Upper lobe of right lung (tissue), 1 donor: Measurements from ENCODE around the gene ZFP36L2. TPM values are rescaled to one million over a fixed set of nuclear protein-coding genes. Genes with fewer than 3 reads are reported as not detected.

Source experiments
- ATAC-seq: fragments of 200-7000 bp; cut with Tn5 transposase; one replicate; pipeline ENCODE4 v1.9.1; 2020; ENCODE audit warnings: mild to moderate bottlenecking, moderate library complexity
- DNase-seq: peaks from one replicate; pipeline ENCODE4 v3.0.0-alpha.2; 2020
- H3K27ac ChIP-seq: fragments of 200-600 bp; one replicate; pipeline ENCODE4 v1.8.0; 2022
- H3K27me3 ChIP-seq: fragments of 200-600 bp; one replicate; pipeline ENCODE4 v1.8.0; 2022; ENCODE audit warnings: mild to moderate bottlenecking
- H3K36me3 ChIP-seq: fragments of 200-600 bp; one replicate; pipeline ENCODE4 v1.8.0; 2022
- H3K4me1 ChIP-seq: fragments of 200-600 bp; one replicate; pipeline ENCODE4 v1.8.0; 2022
- H3K4me3 ChIP-seq: fragments of 200-600 bp; one replicate; pipeline ENCODE4 v1.8.0; 2022; ENCODE audit warnings: mild to moderate bottlenecking
- H3K9me3 ChIP-seq: fragments of 200-600 bp; one replicate; pipeline ENCODE4 v1.8.0; 2022
- intact Hi-C: fragments of 100-400 bp; cut with DNase I; formaldehyde crosslinking; loops from one replicate; pipeline ENCODE4 v1.11.0; 2022
- total RNA-seq: library from RNA; stranded (reverse); fragmentation: NEBNext Ultra II Directional; extraction: Animal tissue kit (Norgen Biotek cat#: 25700); gene quantifications from one replicate; pipeline ENCODE4 v1.2.1, GENCODE V29; 2021
- TF ChIP-seq, protein P1 (sequence below): fragments of 200-600 bp; IDR thresholded peaks from one replicate; pipeline ENCODE4 v1.8.0; 2022; ENCODE audit warnings: antibody characterized with exemption
- donor health status: DM: no; HTN: yes; CAD: no; lungs with severe emphysema.

The ZFP36L2 gene
- total RNA-seq, 1 donor from 2014 or later: 139 TPM

DNA sequence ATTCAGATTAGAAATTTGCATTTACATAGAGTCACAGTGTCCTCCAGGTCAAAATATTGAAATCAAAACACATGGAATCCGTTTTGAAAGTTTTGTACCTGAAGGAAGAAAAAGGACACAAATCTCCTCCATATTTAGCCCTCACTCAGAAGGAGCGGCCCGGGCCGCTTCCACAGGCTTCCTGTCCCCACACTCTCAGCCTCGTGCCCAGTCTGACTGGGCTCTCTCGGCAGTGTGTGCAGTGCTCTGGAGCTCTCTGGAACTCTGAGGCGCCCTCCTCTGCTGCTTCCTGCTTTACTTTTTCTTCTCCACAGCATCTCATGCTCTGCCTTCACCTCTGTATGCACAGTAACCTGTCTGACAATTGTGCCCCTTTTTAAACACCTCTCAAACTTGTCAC lies 22.2 kb upstream of the ZFP36L2 start:
- Histone ChIP-seq H3K9me3 (no peaks in the 10 kb centered on the region), H3K27ac (no peak overlapping the region), H3K4me3 (no peak overlapping the region), H3K36me3 (no peaks in the 10 kb centered on the region), H3K27me3 (no peaks in the 10 kb centered on the region), H3K4me1 (peaks cover 7% of the 10 kb centered on the region)
- TF ChIP-seq, protein P1, sequence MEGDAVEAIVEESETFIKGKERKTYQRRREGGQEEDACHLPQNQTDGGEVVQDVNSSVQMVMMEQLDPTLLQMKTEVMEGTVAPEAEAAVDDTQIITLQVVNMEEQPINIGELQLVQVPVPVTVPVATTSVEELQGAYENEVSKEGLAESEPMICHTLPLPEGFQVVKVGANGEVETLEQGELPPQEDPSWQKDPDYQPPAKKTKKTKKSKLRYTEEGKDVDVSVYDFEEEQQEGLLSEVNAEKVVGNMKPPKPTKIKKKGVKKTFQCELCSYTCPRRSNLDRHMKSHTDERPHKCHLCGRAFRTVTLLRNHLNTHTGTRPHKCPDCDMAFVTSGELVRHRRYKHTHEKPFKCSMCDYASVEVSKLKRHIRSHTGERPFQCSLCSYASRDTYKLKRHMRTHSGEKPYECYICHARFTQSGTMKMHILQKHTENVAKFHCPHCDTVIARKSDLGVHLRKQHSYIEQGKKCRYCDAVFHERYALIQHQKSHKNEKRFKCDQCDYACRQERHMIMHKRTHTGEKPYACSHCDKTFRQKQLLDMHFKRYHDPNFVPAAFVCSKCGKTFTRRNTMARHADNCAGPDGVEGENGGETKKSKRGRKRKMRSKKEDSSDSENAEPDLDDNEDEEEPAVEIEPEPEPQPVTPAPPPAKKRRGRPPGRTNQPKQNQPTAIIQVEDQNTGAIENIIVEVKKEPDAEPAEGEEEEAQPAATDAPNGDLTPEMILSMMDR: no peak
- intact Hi-C loops: no loop called here
- ATAC-seq (no peak), DNase-seq (no peak)

DNA sequence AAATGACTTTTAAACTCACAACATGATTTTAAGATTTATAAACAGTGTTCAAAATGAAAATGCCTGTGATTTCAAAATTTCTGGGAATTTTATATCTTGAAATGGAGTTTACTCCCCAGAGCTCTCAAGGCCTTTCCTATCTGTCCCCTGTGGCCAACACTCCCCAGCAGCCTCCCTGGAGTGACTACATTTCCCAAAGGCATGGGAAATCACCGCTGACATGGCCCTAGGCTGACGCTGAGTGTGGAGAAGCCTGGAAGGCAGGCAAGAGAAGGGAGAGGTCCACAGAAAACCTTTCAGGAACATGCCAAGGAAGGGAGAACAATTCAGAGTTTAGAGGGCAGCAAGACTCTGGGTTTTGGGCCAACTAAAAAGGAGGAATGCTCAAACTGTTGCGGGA lies 20.2 kb upstream of the ZFP36L2 start:
- Histone ChIP-seq H3K4me1 (peaks cover 7% of the 10 kb centered on the region), H3K27ac (no peak overlapping the region), H3K9me3 (no peaks in the 10 kb centered on the region), H3K36me3 (no peaks in the 10 kb centered on the region), H3K27me3 (no peaks in the 10 kb centered on the region), H3K4me3 (no peak overlapping the region)
- TF ChIP-seq, protein P1: no peak
- ATAC-seq: no peak
- DNase-seq: no peak
- intact Hi-C loops: no loop called here

DNA sequence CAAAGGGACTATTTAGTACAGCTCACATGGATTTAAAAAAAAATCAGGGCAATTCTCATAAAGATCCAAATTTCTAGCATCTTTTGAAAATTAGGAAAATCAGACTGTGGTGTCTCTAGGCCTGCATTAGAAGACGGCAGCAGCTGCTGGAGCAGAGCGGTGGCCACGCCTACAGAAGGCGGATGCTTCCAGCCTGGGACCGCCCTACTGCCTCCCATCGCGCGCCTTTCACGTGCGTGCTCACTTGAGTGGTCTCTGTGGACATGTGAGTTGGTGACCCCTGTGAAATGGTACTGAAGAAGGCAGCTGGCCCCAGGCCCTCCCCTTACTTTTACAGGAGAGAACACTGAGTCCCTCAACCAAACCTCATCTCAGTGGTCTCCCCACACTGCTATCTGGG lies 15.2 kb upstream of the ZFP36L2 start:
- H3K4me3 ChIP-seq: no peak overlapping the region
- no peaks in the 10 kb centered on the region for H3K9me3 ChIP-seq
- H3K36me3 ChIP-seq: no peaks in the 10 kb centered on the region
- DNase-seq (no peak), ATAC-seq (no peak)
- H3K27ac ChIP-seq: no peak overlapping the region
- H3K4me1 ChIP-seq: peaks cover 10% of the 10 kb centered on the region
- H3K27me3 ChIP-seq: no peaks in the 10 kb centered on the region
- intact Hi-C loops: no loop called here
- TF ChIP-seq, protein P1: no peak

DNA sequence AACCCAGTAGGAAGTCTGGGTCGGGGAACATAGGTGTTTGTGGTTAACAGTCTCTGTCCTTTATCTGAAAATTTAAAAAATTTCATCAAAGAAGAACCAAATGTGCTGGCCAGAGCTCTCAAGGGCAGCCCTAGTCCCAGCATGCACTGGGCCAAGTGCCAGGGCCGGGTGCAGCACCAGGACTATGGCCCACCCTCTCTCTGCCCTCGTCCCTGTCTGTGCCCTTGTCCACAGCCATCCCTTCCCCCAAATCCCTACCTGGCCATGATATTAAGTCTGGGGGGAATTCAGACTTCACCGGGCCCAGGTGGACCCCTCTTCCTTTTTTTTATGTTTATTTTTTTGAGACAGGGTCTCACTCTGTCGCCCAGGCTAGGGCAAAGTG lies 14.4 kb upstream of the ZFP36L2 start:
- TF ChIP-seq, protein P1: no peak
- peak overlapping the region; percentile 49 for H3K27ac ChIP-seq
- H3K9me3 ChIP-seq: no peaks in the 10 kb centered on the region
- no peaks in the 10 kb centered on the region for H3K36me3 ChIP-seq
- intact Hi-C loops: no loop called here
- H3K27me3 ChIP-seq: no peaks in the 10 kb centered on the region
- no peak for DNase-seq
- no peak for ATAC-seq
- no peak overlapping the region for H3K4me3 ChIP-seq
- H3K4me1 ChIP-seq: peaks cover 10% of the 10 kb centered on the region

DNA sequence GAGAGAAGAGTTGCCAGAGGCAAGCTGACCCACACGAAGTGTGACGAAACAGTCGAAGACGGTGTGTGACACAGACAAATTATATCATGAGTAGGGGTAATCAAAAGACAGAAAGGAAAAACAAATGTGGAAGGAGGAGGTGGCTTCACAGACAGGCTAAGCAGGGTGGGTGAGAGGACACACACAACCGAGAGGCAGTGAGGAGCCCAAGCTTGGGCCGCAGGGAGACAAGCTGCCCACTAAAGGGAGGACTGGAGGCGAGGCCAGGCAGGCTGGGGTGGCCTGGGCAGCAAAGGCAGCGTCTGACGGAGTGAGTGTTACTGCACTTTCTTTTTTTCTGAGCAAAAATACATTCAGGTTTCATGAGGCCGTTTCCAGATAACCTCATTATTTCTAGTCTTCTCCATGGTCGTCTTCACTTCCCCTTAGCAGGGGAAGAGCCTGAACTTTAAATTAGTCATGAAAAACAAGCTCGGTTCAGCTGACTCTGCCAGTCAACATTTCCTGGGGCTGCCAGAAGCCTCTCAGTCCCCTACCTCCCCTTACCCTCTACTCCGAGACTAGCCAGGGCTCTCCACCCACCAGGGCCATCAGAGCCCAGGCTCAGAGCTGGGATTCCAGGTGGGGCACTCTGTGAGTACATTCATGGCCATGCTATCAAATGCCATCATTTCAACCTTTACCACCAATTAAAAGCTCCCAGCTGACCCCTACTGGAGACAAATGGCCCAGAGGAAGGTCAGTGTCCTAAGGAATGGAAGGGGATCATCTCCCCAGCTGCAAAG lies 13.8 kb upstream of the ZFP36L2 start:
- intact Hi-C loops: loop anchor here (10.0 kb wide), 1 partner anchor 245 kb away; no protein-coding TSS in a partner anchor
- DNase-seq: no peak
- TF ChIP-seq, protein P1: no peak

More for the DNA sequence above, 13.8 kb upstream of the ZFP36L2 start:
- H3K4me1 ChIP-seq: peaks cover 10% of the 10 kb centered on the region
- ATAC-seq: peak; percentile 38
- H3K9me3 ChIP-seq: no peaks in the 10 kb centered on the region
- H3K27ac ChIP-seq: peak overlapping the region; percentile 49
- H3K36me3 ChIP-seq: no peaks in the 10 kb centered on the region
- H3K4me3 ChIP-seq: no peak overlapping the region
- H3K27me3 ChIP-seq: no peaks in the 10 kb centered on the region
